AG10803 (cell line): ENCODE measurements around the gene DNASE1.
A peak's percentile ranks its signal among the peaks of the same experiment; 100 is the strongest.

Source experiments
- DNase-seq: peaks from one replicate; pipeline ENCODE4 v3.0.0; 2010; ENCODE audit warnings: low read depth
- H3K4me3 ChIP-seq: 2 replicates; pipeline ENCODE4 v1.5.1; 2011; ENCODE audit warnings: mild to moderate bottlenecking, low read length, control low read depth
- CTCF ChIP-seq: conservative IDR thresholded peaks from 2 replicates; pipeline ENCODE4 v1.5.1; 2011; ENCODE audit warnings: mild to moderate bottlenecking, low read length, control low read depth, inconsistent platforms

Gene DNASE1

GRCh38 chr16:3659251-3659650 lies 4.8 kb downstream of the DNASE1 start:
- peak; percentile 58 for DNase-seq
- no peak for TF ChIP-seq CTCF
- H3K4me3 ChIP-seq: no peak overlapping the region

GRCh38 chr16:3661311-3661710 lies 6.8 kb downstream of the DNASE1 start:
- no peak for TF ChIP-seq CTCF

GRCh38 chr16:3661922-3662321 lies 7.4 kb downstream of the DNASE1 start:
- H3K4me3 ChIP-seq: no peak overlapping the region
- no peak for DNase-seq
- TF ChIP-seq CTCF: no peak

More at GRCh38 chr16:3661311-3661710, 6.8 kb downstream of the DNASE1 start:
- no peak for DNase-seq
- no peak overlapping the region for H3K4me3 ChIP-seq

GRCh38 chr16:3662601-3663000 lies 8.1 kb downstream of the DNASE1 start:
- no peak for DNase-seq
- TF ChIP-seq CTCF: no peak
- no peak overlapping the region for H3K4me3 ChIP-seq

- no peak for DNase-seq
- no peak overlapping the region for H3K4me3 ChIP-seq
- no peak for TF ChIP-seq CTCF
Observed at GRCh38 chr16:3664187-3664896, 9.9 kb downstream of the DNASE1 start.

GRCh38 chr16:3665508-3665907 lies 11.0 kb downstream of the DNASE1 start:
- no peak overlapping the region for H3K4me3 ChIP-seq
- TF ChIP-seq CTCF: no peak
- no peak for DNase-seq

- no peak for TF ChIP-seq CTCF
- no peak for DNase-seq
- H3K4me3 ChIP-seq: no peak overlapping the region
Observed at GRCh38 chr16:3668626-3669025, 14.1 kb downstream of the DNASE1 start.
